HEK293 (cell line): ENCODE results near the gene RIC3.

Experiments
- CTCF ChIA-PET: fragments of 350-600 bp; formaldehyde crosslinking; extraction: SDS; loops from one replicate; lab custom pipeline; 2021; ENCODE audit warnings: antibody characterized with exemption; lab: Yijun Ruan, JAX
- POLR2A ChIA-PET: fragments of 300-600 bp; formaldehyde crosslinking; extraction: SDS; loops from one replicate; lab custom pipeline; 2020; ENCODE audit warnings: antibody characterized with exemption, inconsistent platforms; lab: Yijun Ruan, JAX
- H3K27ac ChIP-seq: fragments of 200-500 bp; sonication (Bioruptor generic); 2 replicates; pipeline ENCODE4 v1.5.1; 2014; ENCODE audit warnings: low read depth, low read length, control low read depth, inconsistent platforms; ENCODE audit errors: extremely low read depth
- H3K36me3 ChIP-seq, 2 experiments: fragments of 200-500 bp in 1 of 2; sonication (Bioruptor generic) in 1 of 2; 1 replicate in 1 of 2; 2 replicates in 1 of 2; pipeline ENCODE4 v1.5.1; 2014 to 2017; ENCODE audit warnings: inconsistent platforms in 2 of 2, low read length in 2 of 2; ENCODE audit not compliant: control insufficient read depth in 2 of 2, insufficient read depth in 1 of 2
- H3K4me1 ChIP-seq: fragments of 200-500 bp; sonication (Bioruptor generic); 2 replicates; pipeline ENCODE4 v1.5.1; 2014; ENCODE audit warnings: mild to moderate bottlenecking, low read length, inconsistent platforms; ENCODE audit not compliant: control insufficient read depth, insufficient read depth
- H3K4me3 ChIP-seq: 2 replicates; pipeline ENCODE4 v1.5.1; 2011; ENCODE audit warnings: low read depth, mild to moderate bottlenecking, control low read depth, low read length, moderate library complexity
- H3K9me3 ChIP-seq: fragments of 200-500 bp; sonication (Bioruptor generic); 2 replicates; pipeline ENCODE4 v1.5.1; 2014; ENCODE audit warnings: low read depth, low read length, inconsistent platforms; ENCODE audit not compliant: control insufficient read depth, insufficient read depth
- IKZF3 ChIP-seq: fragments of 450-650 bp; IDR thresholded peaks from 2 replicates; pipeline ENCODE4 v1.5.0; 2018; ENCODE audit warnings: missing biosample characterization, mild to moderate bottlenecking, missing genetic modification characterization, moderate library complexity
- KLF16 ChIP-seq: fragments of 450-650 bp; formaldehyde crosslinking; IDR thresholded peaks from 2 replicates; pipeline ENCODE4 v1.5.1; 2017; ENCODE audit warnings: missing biosample characterization, missing genetic modification characterization
- SP2 ChIP-seq: fragments of 450-650 bp; formaldehyde crosslinking; IDR thresholded peaks from 2 replicates; pipeline ENCODE4 v1.5.1; 2016; ENCODE audit warnings: missing biosample characterization, missing genetic modification characterization
- ZFHX2 ChIP-seq: fragments of 450-650 bp; formaldehyde crosslinking; conservative IDR thresholded peaks from 2 replicates; pipeline ENCODE4 v1.5.1; 2016; ENCODE audit warnings: missing biosample characterization, missing genetic modification characterization
- ZNF121 ChIP-seq: fragments of 450-650 bp; formaldehyde crosslinking; IDR thresholded peaks from 2 replicates; pipeline ENCODE4 v1.5.1; 2016; ENCODE audit warnings: missing biosample characterization, missing genetic modification characterization
- ZNF211 ChIP-seq: fragments of 450-650 bp; formaldehyde crosslinking; IDR thresholded peaks from 2 replicates; pipeline ENCODE4 v1.5.1; 2016; ENCODE audit warnings: low read depth, missing biosample characterization, missing genetic modification characterization
- ZNF23 ChIP-seq: fragments of 450-650 bp; formaldehyde crosslinking; IDR thresholded peaks from 2 replicates; pipeline ENCODE4 v1.5.1; 2016; ENCODE audit warnings: missing biosample characterization, missing genetic modification characterization, borderline replicate concordance
- ZNF302 ChIP-seq: fragments of 450-650 bp; formaldehyde crosslinking; IDR thresholded peaks from 2 replicates; pipeline ENCODE4 v1.5.1; 2016; ENCODE audit warnings: missing biosample characterization, missing genetic modification characterization, low read depth
- ZNF561 ChIP-seq: fragments of 450-650 bp; IDR thresholded peaks from 2 replicates; pipeline ENCODE4 v1.5.1; 2018; ENCODE audit warnings: missing biosample characterization, missing genetic modification characterization, borderline replicate concordance
- ZNF610 ChIP-seq: fragments of 450-650 bp; formaldehyde crosslinking; IDR thresholded peaks from 2 replicates; pipeline ENCODE4 v1.5.1; 2016; ENCODE audit warnings: missing biosample characterization, missing genetic modification characterization, borderline replicate concordance
- ZNF623 ChIP-seq: fragments of 450-650 bp; formaldehyde crosslinking; IDR thresholded peaks from 2 replicates; pipeline ENCODE4 v1.5.1; 2016; ENCODE audit warnings: missing biosample characterization, missing genetic modification characterization
- ZNF654 ChIP-seq: fragments of 450-650 bp; formaldehyde crosslinking; IDR thresholded peaks from 2 replicates; pipeline ENCODE4 v1.5.1; 2016; ENCODE audit warnings: low read depth, missing biosample characterization, missing genetic modification characterization
- ZNF660 ChIP-seq: fragments of 450-650 bp; IDR thresholded peaks from 2 replicates; pipeline ENCODE4 v1.5.1; 2018; ENCODE audit warnings: missing biosample characterization, mild to moderate bottlenecking, missing genetic modification characterization
- ZNF707 ChIP-seq: fragments of 450-650 bp; formaldehyde crosslinking; IDR thresholded peaks from 2 replicates; pipeline ENCODE4 v1.5.1; 2016; ENCODE audit warnings: missing biosample characterization, missing genetic modification characterization
- ZNF837 ChIP-seq: fragments of 450-650 bp; formaldehyde crosslinking; IDR thresholded peaks from 2 replicates; pipeline ENCODE4 v1.5.1; 2016; ENCODE audit warnings: missing biosample characterization, missing genetic modification characterization
- ZXDB ChIP-seq: fragments of 450-650 bp; formaldehyde crosslinking; IDR thresholded peaks from 2 replicates; pipeline ENCODE4 v1.5.1; 2016; ENCODE audit warnings: missing biosample characterization, missing genetic modification characterization
- TF ChIP-seq, protein P1 (sequence below): fragments of 450-650 bp; formaldehyde crosslinking; IDR thresholded peaks from 2 replicates; pipeline ENCODE4 v1.5.1; 2016; ENCODE audit warnings: missing biosample characterization, missing genetic modification characterization
- TF ChIP-seq, protein P2 (sequence below): fragments of 450-650 bp; formaldehyde crosslinking; optimal IDR thresholded peaks from 2 replicates; pipeline ENCODE3; 2016; ENCODE audit warnings: missing biosample characterization, mild to moderate bottlenecking, missing genetic modification characterization
- TF ChIP-seq, protein P3 (sequence below): fragments of 450-650 bp; formaldehyde crosslinking; IDR thresholded peaks from 2 replicates; pipeline ENCODE4 v1.5.1; 2016; ENCODE audit warnings: missing biosample characterization, missing genetic modification characterization

Gene RIC3

DNA sequence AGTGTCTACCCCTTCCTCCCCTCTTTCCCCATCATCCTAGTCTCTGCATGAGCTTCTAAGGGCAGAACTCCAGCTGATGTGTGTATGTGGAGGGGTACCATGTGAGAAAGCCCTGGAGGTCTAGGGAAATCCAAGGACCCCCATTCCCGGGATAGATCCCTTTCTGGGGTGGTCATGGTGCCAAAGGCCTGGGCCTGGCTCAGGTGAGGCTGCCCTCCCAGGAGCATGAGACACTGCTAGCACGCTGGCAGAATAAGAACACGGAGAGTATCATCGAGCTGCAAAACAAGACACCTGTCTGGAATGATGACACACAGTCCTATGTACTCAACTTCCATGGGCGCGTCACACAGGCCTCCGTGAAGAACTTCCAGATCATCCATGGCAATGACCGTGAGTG, 68.2 kb downstream of the RIC3 start:
- no peak overlapping the region for H3K4me3 ChIP-seq
- H3K9me3 ChIP-seq = no peaks in the 10 kb centered on the region
- POLR2A ChIA-PET = interaction anchor here (1.7 kb wide), 1 partner anchor 113 kb away, joined by 3 read pairs; the partner anchor contains the start of gene EIF3F
- no peaks in the 10 kb centered on the region for H3K4me1 ChIP-seq
- H3K36me3 ChIP-seq = peaks cover 0 to 100% of the 10 kb centered on the region in 2 experiments; a peak in 1 of 3 replicates
- TF ChIP-seq, protein P1, sequence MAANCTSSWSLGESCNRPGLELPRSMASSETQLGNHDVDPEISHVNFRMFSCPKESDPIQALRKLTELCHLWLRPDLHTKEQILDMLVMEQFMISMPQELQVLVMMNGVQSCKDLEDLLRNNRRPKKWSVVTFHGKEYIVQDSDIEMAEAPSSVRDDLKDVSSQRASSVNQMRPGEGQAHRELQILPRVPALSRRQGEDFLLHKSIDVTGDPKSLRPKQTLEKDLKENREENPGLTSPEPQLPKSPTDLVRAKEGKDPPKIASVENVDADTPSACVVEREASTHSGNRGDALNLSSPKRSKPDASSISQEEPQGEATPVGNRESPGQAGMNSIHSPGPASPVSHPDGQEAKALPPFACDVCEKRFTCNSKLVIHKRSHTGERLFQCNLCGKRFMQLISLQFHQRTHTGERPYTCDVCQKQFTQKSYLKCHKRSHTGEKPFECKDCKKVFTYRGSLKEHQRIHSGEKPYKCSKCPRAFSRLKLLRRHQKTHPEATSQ (tag by site-specific recombination) = no peak
- no peak for TF ChIP-seq ZNF561 (tag by site-specific recombination)
- TF ChIP-seq ZNF837 = no peak
- CTCF ChIA-PET = interaction anchor here (0.5 to 19.6 kb wide), 10 partner anchors 9 to 475 kb away, joined by 3 to 532 read pairs (median 22); partner anchors contain the start of gene TUB
- H3K27ac ChIP-seq = no peak overlapping the region

DNA sequence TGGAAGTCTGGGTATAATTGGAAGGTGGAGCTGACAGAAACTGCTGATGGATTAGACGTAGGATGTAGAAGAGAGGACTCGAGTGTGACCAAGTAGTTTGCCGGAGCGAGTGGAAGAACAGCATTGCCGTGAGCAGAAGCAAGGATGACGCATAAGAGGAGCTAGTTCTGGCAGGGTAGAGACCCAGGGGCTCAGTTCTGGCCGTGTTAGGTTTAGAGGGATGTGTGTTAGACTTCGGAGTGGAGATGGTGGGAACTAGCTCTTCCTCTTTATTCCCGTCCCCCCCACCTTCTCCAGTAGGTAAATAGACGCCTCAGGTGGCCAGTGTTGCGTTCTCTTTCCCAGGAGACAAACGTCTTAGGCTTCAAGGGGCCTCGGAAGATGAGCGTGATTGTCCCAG, 68.7 kb downstream of the RIC3 start:
- Histone ChIP-seq H3K4me3 (no peak overlapping the region), H3K9me3 (no peaks in the 10 kb centered on the region), H3K4me1 (no peaks in the 10 kb centered on the region), H3K36me3 (peaks cover 0 to 100% of the 10 kb centered on the region in 2 experiments; a peak in 1 of 3 replicates), H3K27ac (no peak overlapping the region)
- ChIA-PET POLR2A (interaction anchor here (1.7 kb wide), 1 partner anchor 113 kb away, joined by 3 read pairs; the partner anchor contains the start of gene EIF3F), CTCF (interaction anchor here (0.5 to 19.6 kb wide), 22 partner anchors 9 to 475 kb away, joined by 3 to 532 read pairs (median 10); partner anchors contain the start of genes EIF3F, OVCH2 and TUB)
- TF ChIP-seq ZNF707 (tag by site-specific recombination) = no peak
- no peak for TF ChIP-seq ZNF23

DNA sequence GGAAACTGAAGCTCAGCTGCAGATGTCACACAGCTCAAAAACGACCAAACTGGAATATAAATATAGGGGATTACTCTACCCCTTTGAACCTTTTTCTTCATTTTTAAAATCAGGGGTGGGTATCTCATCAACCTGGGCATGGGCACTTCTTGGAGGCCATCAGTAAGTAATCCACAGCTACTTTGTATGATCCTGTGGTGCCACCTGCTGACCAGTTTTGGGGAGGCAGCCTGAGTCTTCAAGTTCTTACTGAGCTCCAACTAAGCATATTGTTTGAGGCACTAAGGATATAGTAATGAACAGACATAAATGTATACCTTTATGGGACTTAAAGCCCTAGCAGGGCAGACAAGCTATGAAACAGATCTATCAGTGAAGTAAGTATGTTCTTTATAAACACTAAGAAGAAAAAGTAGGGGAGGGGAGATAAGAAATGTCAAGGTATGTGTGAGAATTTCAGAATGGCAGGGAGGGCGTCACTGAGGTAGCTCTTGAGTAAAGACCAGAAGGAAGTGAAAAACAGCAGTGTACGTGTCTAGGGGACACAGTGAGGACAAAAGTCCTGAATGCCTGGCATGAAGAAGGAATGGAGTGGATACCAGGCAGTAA, 69.4 kb downstream of the RIC3 start:
- Histone ChIP-seq H3K9me3 (no peaks in the 10 kb centered on the region), H3K36me3 (peaks cover 0 to 100% of the 10 kb centered on the region in 2 experiments; a peak in 1 of 3 replicates), H3K4me3 (no peak overlapping the region), H3K4me1 (no peaks in the 10 kb centered on the region), H3K27ac (no peak overlapping the region)
- ChIA-PET POLR2A (interaction anchor here (0.6 to 1.7 kb wide), 5 partner anchors 78 to 112 kb away, joined by 3 to 5 read pairs (median 3); partner anchors contain the start of gene EIF3F), CTCF (interaction anchor here (0.6 to 19.6 kb wide), 48 partner anchors 10 to 1650 kb away, joined by 3 to 532 read pairs (median 4); partner anchors contain the start of genes EIF3F, OVCH2 and TUB)
- TF ChIP-seq ZNF610 (tag by site-specific recombination) (no peak), ZFHX2 (tag by site-specific recombination) (no peak), ZNF121 (tag by site-specific recombination) (no peak), ZNF654 (peak; percentile 75), ZXDB (tag by site-specific recombination) (no peak), SP2 (tag by site-specific recombination) (no peak), ZNF211 (tag by site-specific recombination) (no peak), ZNF660 (peak; percentile 41; the same call in 1 of the 2 replicates)
- TF ChIP-seq, protein P2, sequence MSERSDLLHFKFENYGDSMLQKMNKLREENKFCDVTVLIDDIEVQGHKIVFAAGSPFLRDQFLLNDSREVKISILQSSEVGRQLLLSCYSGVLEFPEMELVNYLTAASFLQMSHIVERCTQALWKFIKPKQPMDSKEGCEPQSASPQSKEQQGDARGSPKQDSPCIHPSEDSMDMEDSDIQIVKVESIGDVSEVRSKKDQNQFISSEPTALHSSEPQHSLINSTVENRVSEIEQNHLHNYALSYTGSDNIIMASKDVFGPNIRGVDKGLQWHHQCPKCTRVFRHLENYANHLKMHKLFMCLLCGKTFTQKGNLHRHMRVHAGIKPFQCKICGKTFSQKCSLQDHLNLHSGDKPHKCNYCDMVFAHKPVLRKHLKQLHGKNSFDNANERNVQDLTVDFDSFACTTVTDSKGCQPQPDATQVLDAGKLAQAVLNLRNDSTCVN = no peak

DNA sequence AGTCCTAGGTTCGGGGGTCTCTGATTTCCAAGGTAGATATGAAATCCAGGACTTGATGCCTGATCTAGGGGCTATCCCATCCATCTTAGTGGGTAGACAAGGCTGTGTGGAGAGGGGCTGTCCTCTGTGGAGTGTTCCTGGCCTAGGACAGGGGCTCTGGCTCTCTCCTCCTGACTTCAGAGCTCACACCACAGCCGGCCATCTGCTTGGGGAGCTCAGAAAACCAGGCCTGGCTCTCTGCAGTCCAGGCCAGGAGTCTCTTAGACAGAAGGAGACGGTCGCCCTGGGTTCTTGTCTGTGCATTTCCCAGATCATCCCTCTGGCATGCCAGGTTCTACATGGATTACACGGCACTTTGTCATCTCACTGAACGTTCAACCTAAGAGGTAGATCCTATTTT, 69.9 kb downstream of the RIC3 start:
- Histone ChIP-seq H3K27ac (no peak overlapping the region), H3K4me1 (no peaks in the 10 kb centered on the region), H3K4me3 (no peak overlapping the region), H3K9me3 (no peaks in the 10 kb centered on the region), H3K36me3 (peaks cover 0 to 100% of the 10 kb centered on the region in 2 experiments; a peak in 1 of 3 replicates)
- POLR2A ChIA-PET = interaction anchor here (0.6 to 1.4 kb wide), 4 partner anchors 77 to 112 kb away, joined by 3 to 5 read pairs (median 4); partner anchors contain the start of gene EIF3F
- no peak for TF ChIP-seq IKZF3 (tag by site-specific recombination)
- no peak for TF ChIP-seq ZNF302 (tag by site-specific recombination)
- TF ChIP-seq KLF16 (tag by site-specific recombination) = no peak
- TF ChIP-seq ZNF623 (tag by site-specific recombination) = no peak
- TF ChIP-seq, protein P3, sequence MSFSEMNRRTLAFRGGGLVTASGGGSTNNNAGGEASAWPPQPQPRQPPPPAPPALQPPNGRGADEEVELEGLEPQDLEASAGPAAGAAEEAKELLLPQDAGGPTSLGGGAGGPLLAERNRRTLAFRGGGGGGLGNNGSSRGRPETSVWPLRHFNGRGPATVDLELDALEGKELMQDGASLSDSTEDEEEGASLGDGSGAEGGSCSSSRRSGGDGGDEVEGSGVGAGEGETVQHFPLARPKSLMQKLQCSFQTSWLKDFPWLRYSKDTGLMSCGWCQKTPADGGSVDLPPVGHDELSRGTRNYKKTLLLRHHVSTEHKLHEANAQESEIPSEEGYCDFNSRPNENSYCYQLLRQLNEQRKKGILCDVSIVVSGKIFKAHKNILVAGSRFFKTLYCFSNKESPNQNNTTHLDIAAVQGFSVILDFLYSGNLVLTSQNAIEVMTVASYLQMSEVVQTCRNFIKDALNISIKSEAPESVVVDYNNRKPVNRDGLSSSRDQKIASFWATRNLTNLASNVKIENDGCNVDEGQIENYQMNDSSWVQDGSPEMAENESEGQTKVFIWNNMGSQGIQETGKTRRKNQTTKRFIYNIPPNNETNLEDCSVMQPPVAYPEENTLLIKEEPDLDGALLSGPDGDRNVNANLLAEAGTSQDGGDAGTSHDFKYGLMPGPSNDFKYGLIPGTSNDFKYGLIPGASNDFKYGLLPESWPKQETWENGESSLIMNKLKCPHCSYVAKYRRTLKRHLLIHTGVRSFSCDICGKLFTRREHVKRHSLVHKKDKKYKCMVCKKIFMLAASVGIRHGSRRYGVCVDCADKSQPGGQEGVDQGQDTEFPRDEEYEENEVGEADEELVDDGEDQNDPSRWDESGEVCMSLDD (tag by site-specific recombination) = no peak
- CTCF ChIA-PET = interaction anchor here (0.6 to 19.6 kb wide), 41 partner anchors 10 to 1651 kb away, joined by 3 to 532 read pairs (median 5); partner anchors contain the start of genes EIF3F and TUB
